ENCODE results near the gene IGF1.

Gene IGF1
- 0 reads per million in 2 donors for total RNA-seq

DNA sequence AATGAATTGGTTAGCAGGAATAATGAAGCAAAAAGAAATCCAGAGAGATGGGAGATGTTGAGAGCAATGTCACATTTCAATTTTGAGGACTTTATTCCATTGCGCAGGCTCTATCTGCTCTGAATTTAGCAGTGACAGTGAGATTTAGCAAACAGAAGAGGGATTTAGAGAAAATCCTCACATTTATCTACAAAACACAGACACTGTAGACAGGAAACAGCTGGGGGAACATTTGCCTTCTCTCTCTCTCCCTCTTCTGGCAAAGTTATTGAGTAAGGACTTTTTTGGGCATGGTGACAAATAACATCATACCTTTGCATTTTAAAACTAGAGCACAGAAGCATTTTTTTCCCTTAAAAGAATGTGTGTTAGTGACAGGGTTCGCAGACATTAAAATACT, at the start of gene IGF1:
Gene IGF1, minus strand, starts transcription at position 158 of the 400 bp plus-strand sequence. CDS start 182 bp downstream, outside the sequence.
- DNase-seq, result no peak

DNA sequence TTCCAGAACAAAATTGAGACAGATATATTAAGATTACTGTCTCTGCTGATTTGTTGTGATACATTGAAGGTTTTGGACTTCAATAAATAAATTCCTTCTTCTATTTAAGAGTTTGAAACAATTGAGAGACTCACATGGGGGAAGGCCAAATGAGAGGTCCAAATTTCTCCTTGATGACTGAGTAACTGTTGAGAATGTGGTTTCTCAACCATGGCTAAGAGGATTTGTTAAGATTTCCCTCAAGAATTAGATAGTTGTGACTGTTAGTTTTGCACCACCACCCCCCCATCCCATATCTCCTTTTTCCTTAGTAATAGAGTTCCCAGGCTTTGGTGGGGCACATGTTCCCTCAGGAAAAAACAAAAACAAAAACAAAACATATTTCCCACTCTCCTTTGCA, 47.7 kb upstream of the IGF1 start:
- no peak for DNase-seq

GRCh38 chr12:102527171-102527720, 46.9 kb upstream of the IGF1 start:
- DNase-seq, result no peak

DNA sequence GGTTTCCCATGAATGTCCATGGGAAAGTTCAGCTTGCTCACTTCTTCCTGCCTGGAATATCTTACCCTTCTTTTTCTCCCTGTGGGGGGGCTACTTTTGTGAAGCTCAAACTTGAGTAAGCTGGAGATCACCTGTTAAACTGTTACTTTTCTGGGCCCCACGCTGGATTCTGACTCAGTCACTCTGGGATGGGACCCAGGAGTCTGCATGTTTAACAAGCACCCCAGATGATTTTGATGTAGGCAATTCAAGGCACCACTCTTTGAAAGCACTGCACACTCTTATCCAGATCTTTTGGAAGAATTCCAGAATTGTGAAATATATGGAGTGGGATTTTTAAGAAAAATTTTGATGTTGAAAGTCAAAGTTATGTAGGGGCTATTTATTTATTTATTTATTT, 46.3 kb upstream of the IGF1 start:
- DNase-seq, result no peak

GRCh38 chr12:102522768-102523167, 42.4 kb upstream of the IGF1 start:
- no peak for DNase-seq

DNA sequence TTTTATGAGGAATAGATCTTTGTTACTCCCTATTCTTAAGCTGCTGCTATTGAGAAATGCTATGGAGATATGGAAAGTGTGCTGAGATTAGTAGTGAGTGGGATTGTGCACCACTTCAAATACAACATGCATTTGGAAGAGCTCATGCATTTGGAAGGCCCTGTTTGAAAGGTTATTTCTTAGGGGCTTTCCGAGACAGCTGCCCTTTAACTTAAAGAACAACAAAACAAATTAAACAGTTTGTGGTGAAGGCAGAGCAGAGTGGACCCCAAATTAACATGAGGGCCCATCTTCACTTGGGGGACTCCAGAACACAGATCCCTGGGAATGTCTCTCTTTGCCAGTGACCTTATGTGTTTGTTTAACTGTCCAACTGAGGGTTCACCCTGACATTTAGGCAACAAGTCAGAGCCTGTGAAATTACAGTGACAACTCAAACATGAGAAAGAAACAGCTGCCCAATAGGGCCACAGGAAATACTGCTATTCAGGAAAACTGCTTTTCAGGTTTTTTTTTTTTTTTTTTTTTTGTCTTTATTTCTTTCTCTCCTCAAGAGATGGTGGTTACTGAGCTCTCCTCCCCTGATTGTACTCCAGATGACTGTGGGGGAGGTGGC, 41.4 kb upstream of the IGF1 start:
- DNase-seq, result no peak

DNA sequence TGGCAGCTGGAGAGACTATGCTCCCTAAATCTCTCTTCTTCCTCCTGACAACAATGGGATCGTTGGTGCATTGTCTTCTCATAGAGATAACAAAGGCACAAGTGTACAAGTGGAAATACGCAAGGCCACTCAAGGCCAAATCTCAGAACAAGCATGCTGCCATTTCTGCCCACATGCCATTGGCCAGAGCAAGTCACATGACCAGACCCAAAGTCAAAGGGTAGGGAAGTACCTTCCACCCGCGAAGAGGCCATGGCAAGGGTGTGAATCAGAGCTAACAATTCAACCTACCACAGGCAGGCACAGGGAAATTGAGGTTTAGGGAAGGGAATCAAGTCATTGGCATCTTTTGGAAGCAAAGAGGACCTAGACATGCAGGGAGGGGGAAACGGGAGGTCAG, 38.5 kb upstream of the IGF1 start:
- no peak for DNase-seq

DNA sequence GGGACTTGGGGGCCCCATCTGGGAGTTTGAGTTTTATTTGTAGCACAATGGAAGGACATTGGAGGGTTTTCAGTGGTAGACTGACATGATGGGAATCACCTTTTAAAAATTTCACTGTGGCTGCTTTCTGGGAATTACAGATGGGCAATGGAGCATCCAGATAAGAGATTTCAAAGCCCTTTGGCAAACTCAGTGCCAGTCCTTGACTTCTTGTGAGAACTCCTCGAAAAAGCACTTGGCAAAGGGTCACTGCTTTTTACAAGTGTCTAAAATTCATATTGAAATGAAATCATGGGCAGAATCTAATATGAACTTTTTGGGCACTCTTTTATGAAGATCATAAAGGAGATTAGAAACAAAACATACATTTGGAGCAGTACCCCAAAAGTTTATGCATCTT, 34.3 kb upstream of the IGF1 start:
- DNase-seq, result no peak

DNA sequence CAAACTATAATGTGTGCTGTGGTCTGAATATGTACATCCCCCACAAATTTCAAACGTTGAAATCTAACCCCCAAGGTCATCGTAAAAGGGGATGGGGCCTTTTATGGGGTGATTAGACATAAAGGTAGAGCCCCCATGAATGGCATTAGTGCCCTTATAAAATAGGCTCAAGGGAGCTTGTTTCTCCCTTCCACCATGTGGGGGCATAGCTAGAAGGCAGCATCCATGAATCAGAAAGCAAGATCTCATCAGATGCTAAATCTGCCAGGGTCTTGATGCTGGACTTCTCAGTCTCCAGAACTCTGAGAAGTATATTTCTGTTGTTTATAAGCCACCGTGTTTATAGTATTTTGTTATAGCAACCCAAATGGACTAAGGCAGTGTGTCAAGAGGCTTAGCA, 33.4 kb upstream of the IGF1 start:
- DNase-seq, result no peak

DNA sequence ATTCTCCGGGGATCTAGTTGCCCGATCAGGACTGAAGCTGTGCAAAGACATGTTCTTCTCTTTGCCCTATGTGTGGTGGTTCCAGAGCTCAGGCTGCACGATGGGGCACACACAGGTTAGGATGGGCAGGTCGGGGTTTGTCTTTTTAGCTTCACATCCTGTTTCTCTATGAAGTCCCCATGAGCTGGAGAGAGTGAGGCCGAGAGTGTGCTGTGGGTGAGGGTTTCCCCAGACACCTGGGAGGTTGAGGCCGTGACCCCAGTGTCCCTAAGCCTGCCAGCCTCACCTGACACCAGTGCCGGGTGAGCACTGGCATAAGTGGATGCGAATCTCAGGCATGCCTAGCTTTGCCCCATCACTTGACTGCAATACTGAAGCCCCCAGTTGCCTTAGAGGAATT, 32.9 kb upstream of the IGF1 start:
- no peak for DNase-seq

- DNase-seq, result no peak
These were observed 32.2 kb upstream of the IGF1 start for GRCh38 chr12:102512523-102512922.

GRCh38 chr12:102511575-102511974, 31.2 kb upstream of the IGF1 start:
- DNase-seq, result no peak

- no peak for DNase-seq
These were observed 30.1 kb upstream of the IGF1 start for GRCh38 chr12:102510463-102510862.

DNA sequence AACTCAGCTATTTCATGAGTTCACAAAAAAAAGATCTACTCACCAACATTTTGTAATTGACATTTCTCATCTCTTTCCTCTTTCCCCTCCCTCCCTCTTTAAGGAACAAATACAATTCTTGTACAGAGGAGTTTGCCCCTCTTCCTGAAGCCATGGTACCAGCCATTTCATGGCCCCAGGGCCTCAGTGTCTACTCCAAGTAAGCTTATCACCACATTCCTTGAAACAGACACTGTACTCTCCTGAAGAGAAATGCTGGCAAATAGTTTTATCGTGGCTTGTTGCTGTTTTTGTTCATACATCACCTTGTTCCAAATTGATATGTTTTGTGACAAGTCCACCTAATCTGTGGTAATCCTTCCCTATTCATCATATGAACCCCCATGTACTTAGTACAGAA, 29.7 kb upstream of the IGF1 start:
- no peak for DNase-seq

DNA sequence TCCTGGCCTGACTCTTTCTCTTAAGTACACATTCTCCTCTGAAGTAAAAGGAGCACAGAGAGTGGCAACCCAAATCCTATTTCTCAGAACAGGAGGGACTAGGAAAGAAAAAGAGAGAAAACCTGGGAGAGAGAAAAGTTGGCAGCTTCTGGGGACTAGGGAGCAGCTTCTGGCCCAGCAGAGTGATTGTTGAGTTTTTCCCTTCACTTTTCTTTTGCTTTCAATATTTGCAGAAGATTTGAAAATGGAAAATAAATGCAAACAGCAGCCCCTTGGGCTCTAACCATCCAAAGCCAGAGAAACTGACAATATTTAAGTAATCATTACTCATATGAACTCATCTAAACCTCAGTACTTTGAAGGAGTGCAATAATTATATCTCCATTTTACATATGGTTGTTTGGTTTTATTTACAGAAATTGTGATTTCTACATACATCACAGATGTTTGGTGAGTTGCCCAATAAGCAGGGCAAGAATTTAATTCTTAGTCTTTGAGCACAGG, 28.8 kb upstream of the IGF1 start:
- no peak for DNase-seq

GRCh38 chr12:102508052-102508451, 27.7 kb upstream of the IGF1 start:
- DNase-seq, result no peak

- DNase-seq, result no peak
These were observed 26.9 kb upstream of the IGF1 start for GRCh38 chr12:102507301-102507700.

GRCh38 chr12:102504871-102505270, 24.5 kb upstream of the IGF1 start:
- no peak for DNase-seq

DNA sequence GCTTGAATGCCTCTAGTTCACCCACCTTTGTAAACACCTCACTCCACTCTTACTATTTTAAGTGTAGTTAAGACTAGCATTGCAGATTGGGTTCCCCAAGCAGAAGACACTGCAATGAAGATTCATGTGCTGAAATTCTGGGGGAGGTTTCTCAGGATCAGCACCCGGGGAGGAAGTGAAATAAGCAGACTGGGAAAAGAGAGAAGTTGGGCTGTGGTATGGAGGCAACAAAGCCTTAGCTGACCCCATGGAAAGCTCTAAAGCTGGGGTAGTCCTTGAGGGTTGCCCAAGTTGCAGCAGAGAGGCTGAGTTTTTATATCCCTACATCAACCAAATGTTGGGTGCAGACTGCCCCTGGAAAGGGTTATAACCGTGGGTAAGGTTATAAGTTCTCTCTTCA, 23.9 kb upstream of the IGF1 start:
- no peak for DNase-seq

DNA sequence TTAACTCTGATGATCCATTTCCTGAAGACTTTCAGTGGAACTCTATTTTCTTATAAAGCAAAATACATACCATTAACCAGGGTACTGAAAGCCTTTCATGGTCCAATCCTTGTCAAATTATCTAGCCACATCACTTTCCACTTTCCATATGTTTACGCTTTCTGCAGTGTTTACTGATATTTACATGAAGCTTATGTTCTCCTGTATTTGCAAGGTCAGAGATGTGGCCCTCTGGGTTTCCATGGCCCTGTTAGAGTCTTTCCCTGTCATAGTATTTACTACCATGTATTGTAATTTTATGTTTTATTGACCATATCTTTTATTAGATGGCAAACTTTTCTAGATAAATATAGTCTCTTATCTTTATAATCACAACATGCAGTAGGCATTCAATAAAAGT, 23.5 kb upstream of the IGF1 start:
- DNase-seq, result no peak

DNA sequence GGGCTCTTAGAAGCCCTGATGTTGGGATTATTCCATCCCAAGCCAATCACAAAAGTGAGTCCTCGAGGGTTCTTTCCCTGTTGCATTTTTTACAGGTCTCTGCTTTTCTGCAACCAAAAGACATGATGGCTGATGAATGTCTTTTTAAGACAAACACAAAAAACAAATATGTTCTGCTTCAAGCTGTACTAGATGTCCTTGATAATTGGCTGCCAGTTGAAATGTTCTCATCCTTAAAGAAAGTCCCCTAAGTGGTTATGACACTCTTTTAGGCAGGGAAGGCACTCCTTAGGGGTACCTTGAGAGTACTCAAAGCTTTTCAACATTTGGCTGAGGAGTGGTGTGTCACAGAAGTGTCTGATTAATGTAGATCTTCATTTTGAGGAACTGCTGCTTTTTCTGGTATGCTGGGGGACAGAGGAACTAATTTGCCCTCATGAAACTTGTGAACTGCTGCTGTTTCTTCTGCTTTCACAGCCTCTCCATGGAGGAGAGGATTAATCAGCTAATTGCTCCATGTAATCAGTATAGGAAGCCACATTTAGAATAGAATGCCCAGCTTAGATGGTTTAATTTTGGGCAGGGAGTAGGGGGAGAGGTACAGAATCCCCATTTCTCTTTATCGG, 22.8 kb upstream of the IGF1 start:
- no peak for DNase-seq

DNA sequence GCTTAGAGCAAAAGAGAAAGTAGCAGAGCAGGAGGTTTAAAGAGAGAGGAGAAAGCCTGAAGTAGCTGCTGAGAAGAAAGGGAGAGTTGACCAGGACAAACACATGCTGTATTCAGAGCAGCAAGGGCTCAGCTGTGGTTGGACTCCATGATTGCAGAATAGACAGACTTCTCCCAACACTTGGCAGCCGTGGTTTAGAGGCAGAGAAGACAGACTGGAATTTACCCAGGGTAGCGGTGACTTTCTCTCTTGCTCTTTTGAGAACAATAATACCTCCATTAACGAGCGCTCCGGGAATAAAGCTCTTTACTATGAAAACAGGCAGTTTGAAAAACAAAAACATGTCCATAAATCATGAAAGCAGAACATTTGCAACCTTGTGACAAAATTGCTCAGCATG, 21.4 kb upstream of the IGF1 start:
- DNase-seq, result no peak

GRCh38 chr12:102498471-102498870, 18.1 kb upstream of the IGF1 start:
- DNase-seq, result no peak

DNA sequence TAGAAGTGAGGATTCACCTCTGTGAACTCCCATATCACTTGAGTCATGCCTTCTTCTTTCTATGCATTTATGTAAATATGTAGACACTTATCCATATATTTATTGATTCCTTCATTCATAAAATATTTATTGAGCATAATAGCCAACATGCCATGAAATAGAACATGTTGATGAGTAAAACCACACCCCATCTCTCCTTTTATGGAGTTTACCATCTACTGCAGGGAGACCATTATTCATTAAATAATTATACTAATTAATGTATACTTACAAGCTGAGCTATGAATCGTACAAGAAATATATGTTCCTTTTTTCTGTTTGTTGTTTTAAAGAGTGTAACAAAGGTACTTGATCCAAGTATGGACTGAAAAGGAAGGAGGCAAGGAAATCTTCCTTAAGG, 17.4 kb upstream of the IGF1 start:
- DNase-seq, result no peak

DNA sequence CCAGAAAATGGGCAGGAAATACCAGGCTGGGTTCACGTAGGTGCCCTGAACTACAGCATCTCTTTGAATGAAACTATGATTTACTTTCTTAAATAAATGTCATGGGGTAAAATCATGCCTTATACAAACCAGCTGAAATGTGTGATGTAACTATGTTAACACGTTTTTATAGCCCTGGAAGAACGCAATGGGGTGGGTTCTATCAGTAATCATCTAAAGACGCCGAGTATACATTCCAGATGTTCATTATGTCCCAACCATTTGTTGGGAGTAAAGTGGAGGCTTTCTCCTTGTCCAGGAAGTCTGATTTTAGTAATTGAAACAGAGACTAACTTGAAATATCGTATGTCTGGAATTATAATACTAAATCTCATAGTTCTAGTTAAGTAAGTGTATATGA, 16.2 kb upstream of the IGF1 start:
- no peak for DNase-seq

All from T-helper 9 cell (primary cell).